K562 (cell line): Measurements from ENCODE around the gene UBE2D3. TPM values are rescaled to one million over a fixed set of nuclear protein-coding genes. Genes with fewer than 3 reads are reported as not detected.
"Not testable (repeated sequence)": the region's sequence is repeated elsewhere in the genome, so short reads cannot be mapped to it uniquely, and the experiment has no call there.

Source experiments
- ATAC-seq: fragments of 200-7000 bp; cut with Tn5 transposase; 3 replicates; pipeline ENCODE4 v1.9.1; 2020; ENCODE audit warnings: moderate library complexity
- BruUV-seq: library from RNA; stranded (reverse); fragments of 400-500 nt; replicated peaks from 2 replicates; lab custom pipeline; 2021; lab: Mats Ljungman, UMichigan
- CTCF ChIA-PET: fragments of 300-600 bp; formaldehyde crosslinking; extraction: SDS; loops from one replicate; lab custom pipeline; 2021; ENCODE audit warnings: low intra/inter-chr PET ratio; lab: Yijun Ruan, JAX
- POLR2A ChIA-PET: fragments of 300-600, 350-650 bp; sonication (Branson Sonifier 250); formaldehyde crosslinking; extraction: SDS; loops from one replicate; lab custom pipeline; 2021; ENCODE audit warnings: antibody characterized with exemption, inconsistent platforms; lab: Yijun Ruan, JAX
- DNase-seq, 4 experiments: peaks; one replicate each; pipeline versions ENCODE4 v3.0.0 to v3.0.0-alpha.2; 2011 to 2018; ENCODE audit warnings: low spot score in 3 of 4, mixed read lengths in 3 of 4; ENCODE audit errors: extremely low read depth in 1 of 4
- FAIRE-seq: peaks from 2 replicates; lab custom pipeline; 2011; peaks lifted over from hg19 to GRCh38; lab: Jason Lieb, UNC
- H2AFZ ChIP-seq: 2 replicates; pipeline ENCODE4 v1.6.0; 2011; ENCODE audit warnings: low read depth, low read length, control low read depth, inconsistent platforms
- H3K27ac ChIP-seq: fragments of 200-600 bp; 3 replicates; pipeline ENCODE4 v1.8.0; 2011; ENCODE audit warnings: low read depth, mild to moderate bottlenecking, control low read depth, inconsistent platforms, low read length, moderate library complexity, mixed read lengths; ENCODE audit errors: extremely low read depth
- H3K27me3 ChIP-seq, 2 experiments: fragments of 300-600 bp in 1 of 2; 2 replicates in 1 of 2; 3 replicates in 1 of 2; pipeline versions ENCODE4 v1.6.0 to v1.8.0; 2011; ENCODE audit warnings: inconsistent platforms in 2 of 2, low read length in 2 of 2, mild to moderate bottlenecking in 1 of 2, mixed read lengths in 1 of 2, moderate library complexity in 1 of 2; ENCODE audit not compliant: control insufficient read depth in 2 of 2, insufficient read depth in 2 of 2
- H3K36me3 ChIP-seq: fragments of 300-600 bp; 3 replicates; pipeline ENCODE4 v1.8.0; 2011; ENCODE audit warnings: mild to moderate bottlenecking, low read length, inconsistent platforms; ENCODE audit not compliant: control insufficient read depth, insufficient read depth
- H3K4me1 ChIP-seq, 2 experiments: fragments of 200-600 bp in 1 of 2; replicated peaks in 1 of 2; 2 replicates in 1 of 2; 3 replicates in 1 of 2; pipeline versions ENCODE4 v1.5.1 to v1.8.0; 2011; ENCODE audit warnings: inconsistent platforms in 2 of 2, low read length in 2 of 2, mild to moderate bottlenecking in 1 of 2, mixed read lengths in 1 of 2, moderate library complexity in 1 of 2; ENCODE audit not compliant: control insufficient read depth in 2 of 2, insufficient read depth in 2 of 2
- H3K4me2 ChIP-seq: 2 replicates; pipeline ENCODE4 v1.6.1; 2011; ENCODE audit warnings: low read length, control low read depth, inconsistent platforms, mixed read lengths; ENCODE audit not compliant: insufficient read depth
- H3K4me3 ChIP-seq: fragments of 200-600 bp; sonication (generic), shearing (Covaris generic); 2 replicates; pipeline ENCODE4 v1.5.1; 2016; ENCODE audit warnings: control low read depth, inconsistent platforms
- H3K79me2 ChIP-seq: fragments of 200-600 bp; 3 replicates; pipeline ENCODE4 v1.8.0; 2011; ENCODE audit warnings: low read length, inconsistent platforms; ENCODE audit not compliant: control insufficient read depth, insufficient read depth
- H3K9ac ChIP-seq, 2 experiments: 2 replicates each; pipeline versions ENCODE4 v1.6.0 to v1.6.1; 2011; ENCODE audit warnings: low read depth in 2 of 2, low read length in 2 of 2, control low read depth in 1 of 2, inconsistent platforms in 1 of 2, mild to moderate bottlenecking in 1 of 2, mixed read lengths in 1 of 2; ENCODE audit not compliant: insufficient read depth in 1 of 2
- H3K9me1 ChIP-seq: one replicate; pipeline ENCODE4 v1.6.0; 2011; ENCODE audit warnings: inconsistent platforms, mild to moderate bottlenecking, low read length, moderate library complexity; ENCODE audit not compliant: control insufficient read depth, insufficient read depth
- H3K9me3 ChIP-seq: replicated peaks from 2 replicates; pipeline ENCODE4 v1.5.1; 2011; ENCODE audit warnings: low read depth, low read length, inconsistent platforms; ENCODE audit not compliant: control insufficient read depth, insufficient read depth
- H4K20me1 ChIP-seq: replicated peaks from 2 replicates; pipeline ENCODE4 v1.6.1; 2011; ENCODE audit warnings: low read length, inconsistent platforms, mixed read lengths; ENCODE audit not compliant: control insufficient read depth, insufficient read depth
- RBFOX2 ChIP-seq: fragments of 200-400 bp; formaldehyde crosslinking; IDR thresholded peaks from 2 replicates; pipeline ENCODE4 v1.6.1; 2017; ENCODE audit warnings: low read depth, mild to moderate bottlenecking, low read length, moderate library complexity
- ZBTB33 ChIP-seq: sonication (generic); formaldehyde crosslinking; IDR thresholded peaks from 2 replicates; pipeline ENCODE4 v1.8.1; 2023; ENCODE audit warnings: mild to moderate bottlenecking, missing genetic modification reagents
- WGBS: fragments of 100-300 bp; shearing (Covaris generic); methylation state at CpG from one replicate; pipeline ENCODE4 v1.1.6; 2016; ENCODE audit warnings: low coverage, mixed read lengths; ENCODE audit not compliant: insufficient coverage; ENCODE audit errors: missing lambda C conversion rate; 5-methylcytosine and 5-hydroxymethylcytosine counted together
- in situ Hi-C: fragments of 300-500 bp; cut with MboI; formaldehyde crosslinking; loops from 4 replicates; pipeline ENCODE4 v1.15.0; 2018; ENCODE audit warnings: inconsistent platforms, mixed read lengths
- intact Hi-C: fragments of 100-400 bp; cut with micrococcal nuclease; formaldehyde crosslinking; loops from 2 replicates; pipeline ENCODE4 v1.14.2; 2022
- polyA plus RNA-seq, 8 experiments: library from polyadenylated mRNA; depleted of rRNA in 4 of 8; stranded (reverse) in 5 of 8; unstranded in 3 of 8; fragments of >200 nt; fragmentation: Nextera tagmentation in 2 of 8; fragmentation: Illumina TruSeq in 1 of 8; extraction: Ambion mirVana in 2 of 8; extraction: Trizol in 1 of 8; gene quantifications; 2 replicates each; pipeline versions ENCODE4 v1.2.1 to v1.2.3, GENCODE V29; 2011 to 2014; ENCODE audit warnings: inconsistent platforms in 1 of 8, missing spikeins in 1 of 8
- total RNA-seq, 7 experiments: library from RNA; depleted of rRNA in 6 of 7; stranded (reverse); fragments of >200 nt in 6 of 7; fragmentation: Illumina TruSeq in 2 of 7; extraction: Trizol in 2 of 7; gene quantifications; 2 replicates each; pipeline versions ENCODE4 v1.2.1 to v1.2.3, GENCODE V29; 2011 to 2021; ENCODE audit warnings: low replicate concordance in 1 of 7

Gene UBE2D3
- total and polyA plus RNA-seq, 9 of the 15 experiments (the other 6 are each of a cell fraction or from before 2014, with no cell fraction given): 191 to 618 (median 292) TPM

- peaks cover 90% of the 10 kb centered on the region for H3K36me3 ChIP-seq
- H3K79me2 ChIP-seq: peaks cover 100% of the 10 kb centered on the region
- H3K4me3 ChIP-seq, H3K9me1 ChIP-seq, in situ Hi-C loops, FAIRE-seq, CTCF ChIA-PET, intact Hi-C loops, ATAC-seq, H2AFZ ChIP-seq, H3K9ac ChIP-seq, DNase-seq, H3K27me3 ChIP-seq, BruUV-seq, H3K9me3 ChIP-seq: not testable (repeated sequence)
- TF ChIP-seq RBFOX2: 0 out of 2 replicates have a peak, but pooled peaks have one; percentile 20
- TF ChIP-seq ZBTB33 (CRISPR knock-in tag): peak; percentile 68; the same call in 1 of the 2 replicates
- peaks cover 64% of the 10 kb centered on the region for H4K20me1 ChIP-seq
- WGBS: 87% methylated on average over 7 of the region's 10 CpGs
- POLR2A ChIA-PET: interaction anchor here (0.9 to 4.5 kb wide), 3 partner anchors 8 to 10 kb away, joined by 3 to 27 read pairs (median 5); partner anchors contain the start of gene UBE2D3
- peaks cover 8 to 38% of the 10 kb centered on the region in 2 experiments; a peak in 4 of 5 replicates for H3K4me1 ChIP-seq
- peak overlapping the region; percentile 38; the same call in 1 of the 2 replicates for H3K4me2 ChIP-seq
- peak overlapping the region; percentile 53; the same call in 1 of the 3 replicates for H3K27ac ChIP-seq
These were observed 8.3 kb downstream of the UBE2D3 start for GRCh38 chr4:102819100-102819499.
